DOHH2 (cell line): ENCODE measurements around the gene HSF5.

ENCODE experiments used
- H3F3A ChIP-seq: fragments of 200-600 bp; sonication (generic), shearing (Covaris generic); 2 replicates; pipeline ENCODE4 v1.6.0; 2016; ENCODE audit warnings: antibody characterized with exemption, mild to moderate bottlenecking; ENCODE audit not compliant: control insufficient read depth, insufficient read depth
- H3K27ac ChIP-seq: fragments of 200-600 bp; sonication (generic); 2 replicates; pipeline ENCODE4 v1.5.1; 2014; ENCODE audit warnings: low read depth, mild to moderate bottlenecking, low read length, moderate library complexity
- H3K27me3 ChIP-seq: fragments of 200-600 bp; sonication (generic); 2 replicates; pipeline ENCODE4 v1.6.1; 2014; ENCODE audit warnings: mild to moderate bottlenecking, low read length, mixed read lengths; ENCODE audit not compliant: control insufficient read depth
- H3K36me3 ChIP-seq: fragments of 200-600 bp; sonication (generic); 2 replicates; pipeline ENCODE4 v1.6.1; 2014; ENCODE audit warnings: mild to moderate bottlenecking, low read length, moderate library complexity, mixed read lengths; ENCODE audit not compliant: control insufficient read depth
- H3K4me1 ChIP-seq: fragments of 200-600 bp; sonication (generic); 2 replicates; pipeline ENCODE4 v1.6.1; 2014; ENCODE audit warnings: mild to moderate bottlenecking, low read length, mixed read lengths; ENCODE audit not compliant: control insufficient read depth
- H3K4me2 ChIP-seq: fragments of 200-600 bp; sonication (generic); 2 replicates; pipeline ENCODE4 v1.6.0; 2014; ENCODE audit warnings: mild to moderate bottlenecking, low read length, moderate library complexity
- H3K4me3 ChIP-seq: fragments of 200-600 bp; sonication (generic); 2 replicates; pipeline ENCODE4 v1.5.1; 2014; ENCODE audit warnings: mild to moderate bottlenecking, low read length, mixed read lengths
- H3K79me2 ChIP-seq: fragments of 200-600 bp; sonication (generic); 2 replicates; pipeline ENCODE4 v1.6.1; 2014; ENCODE audit warnings: mild to moderate bottlenecking, low read length, mixed read lengths; ENCODE audit not compliant: control insufficient read depth
- H3K9me2 ChIP-seq: fragments of 200-600 bp; sonication (generic); replicated peaks from 2 replicates; pipeline ENCODE4 v1.6.1; 2014; ENCODE audit warnings: mild to moderate bottlenecking, low read length, mixed read lengths; ENCODE audit not compliant: control insufficient read depth
- H3K9me3 ChIP-seq: fragments of 200-600 bp; sonication (generic); 2 replicates; pipeline ENCODE4 v1.6.1; 2014; ENCODE audit warnings: antibody characterized with exemption, low read length, mixed read lengths; ENCODE audit not compliant: control insufficient read depth, insufficient read depth
- H4K20me1 ChIP-seq: fragments of 200-600 bp; sonication (generic); 2 replicates; pipeline ENCODE4 v1.6.0; 2014; ENCODE audit warnings: low read depth, mild to moderate bottlenecking, antibody characterized with exemption, low read length, moderate library complexity; ENCODE audit not compliant: control insufficient read depth, insufficient read depth
- EZH2phosphoT487 ChIP-seq: fragments of 200-600 bp; sonication (generic); IDR thresholded peaks from 2 replicates; pipeline ENCODE4 v1.6.1; 2017; ENCODE audit warnings: borderline replicate concordance, mild to moderate bottlenecking, antibody characterized with exemption, low read length, moderate library complexity, mixed read lengths
- TF ChIP-seq, protein P1 (sequence below): fragments of 200-600 bp; sonication (generic); IDR thresholded peaks from one replicate; pipeline ENCODE4 v1.5.1; 2014; ENCODE audit warnings: antibody characterized with exemption, mild to moderate bottlenecking, low read depth, low read length; ENCODE audit not compliant: poor library complexity, severe bottlenecking

HSF5 gene

DNA sequence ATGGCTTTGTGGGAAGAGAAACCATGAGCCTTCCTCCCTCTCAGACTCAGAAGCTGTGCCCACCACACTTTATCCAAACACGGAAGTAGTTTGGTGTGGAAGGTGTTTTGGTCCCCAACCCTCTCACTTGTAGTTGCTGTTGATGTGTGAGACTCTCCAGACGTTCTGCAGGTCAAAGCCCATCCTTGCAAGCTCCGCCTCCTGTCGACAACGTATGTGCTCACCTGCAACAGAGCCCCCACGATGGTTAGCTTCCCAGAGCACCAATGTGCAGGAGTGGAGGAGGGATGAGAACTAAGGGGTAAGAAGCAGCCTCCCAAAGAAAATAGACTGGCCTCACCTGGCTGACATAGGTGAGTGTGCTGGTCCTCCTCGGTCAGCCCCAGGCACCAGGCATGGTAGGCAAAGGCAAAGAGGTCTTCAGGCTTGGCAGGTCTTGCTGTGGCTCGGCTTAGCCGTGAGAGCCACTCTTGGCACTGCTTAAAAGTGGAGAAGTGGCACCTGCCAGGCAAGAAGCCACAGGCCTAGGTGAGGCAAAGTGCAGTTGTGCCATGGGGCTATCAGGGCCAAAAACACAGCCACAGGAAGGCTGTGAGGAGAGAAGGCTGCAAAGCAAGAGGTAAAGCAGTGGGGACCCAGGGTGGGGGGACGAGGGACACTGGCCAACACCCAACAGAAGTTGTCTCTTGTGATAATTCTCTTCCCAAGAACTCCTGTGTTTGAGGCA, 20.3 kb upstream of the HSF5 start:
- Histone ChIP-seq H3K27me3 (no peaks in the 10 kb centered on the region), H3K4me3 (no peak overlapping the region), H3K4me2 (no peak overlapping the region), H4K20me1 (no peaks in the 10 kb centered on the region), H3F3A (no peaks in the 10 kb centered on the region), H3K4me1 (peaks cover 42% of the 10 kb centered on the region), H3K9me2 (no peaks in the 10 kb centered on the region), H3K9me3 (no peaks in the 10 kb centered on the region), H3K36me3 (peaks cover 95% of the 10 kb centered on the region), H3K27ac (no peak overlapping the region), H3K79me2 (peaks cover 12% of the 10 kb centered on the region)
- no peak for TF ChIP-seq EZH2phosphoT487
- TF ChIP-seq, protein P1, sequence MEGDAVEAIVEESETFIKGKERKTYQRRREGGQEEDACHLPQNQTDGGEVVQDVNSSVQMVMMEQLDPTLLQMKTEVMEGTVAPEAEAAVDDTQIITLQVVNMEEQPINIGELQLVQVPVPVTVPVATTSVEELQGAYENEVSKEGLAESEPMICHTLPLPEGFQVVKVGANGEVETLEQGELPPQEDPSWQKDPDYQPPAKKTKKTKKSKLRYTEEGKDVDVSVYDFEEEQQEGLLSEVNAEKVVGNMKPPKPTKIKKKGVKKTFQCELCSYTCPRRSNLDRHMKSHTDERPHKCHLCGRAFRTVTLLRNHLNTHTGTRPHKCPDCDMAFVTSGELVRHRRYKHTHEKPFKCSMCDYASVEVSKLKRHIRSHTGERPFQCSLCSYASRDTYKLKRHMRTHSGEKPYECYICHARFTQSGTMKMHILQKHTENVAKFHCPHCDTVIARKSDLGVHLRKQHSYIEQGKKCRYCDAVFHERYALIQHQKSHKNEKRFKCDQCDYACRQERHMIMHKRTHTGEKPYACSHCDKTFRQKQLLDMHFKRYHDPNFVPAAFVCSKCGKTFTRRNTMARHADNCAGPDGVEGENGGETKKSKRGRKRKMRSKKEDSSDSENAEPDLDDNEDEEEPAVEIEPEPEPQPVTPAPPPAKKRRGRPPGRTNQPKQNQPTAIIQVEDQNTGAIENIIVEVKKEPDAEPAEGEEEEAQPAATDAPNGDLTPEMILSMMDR: no peak

DNA sequence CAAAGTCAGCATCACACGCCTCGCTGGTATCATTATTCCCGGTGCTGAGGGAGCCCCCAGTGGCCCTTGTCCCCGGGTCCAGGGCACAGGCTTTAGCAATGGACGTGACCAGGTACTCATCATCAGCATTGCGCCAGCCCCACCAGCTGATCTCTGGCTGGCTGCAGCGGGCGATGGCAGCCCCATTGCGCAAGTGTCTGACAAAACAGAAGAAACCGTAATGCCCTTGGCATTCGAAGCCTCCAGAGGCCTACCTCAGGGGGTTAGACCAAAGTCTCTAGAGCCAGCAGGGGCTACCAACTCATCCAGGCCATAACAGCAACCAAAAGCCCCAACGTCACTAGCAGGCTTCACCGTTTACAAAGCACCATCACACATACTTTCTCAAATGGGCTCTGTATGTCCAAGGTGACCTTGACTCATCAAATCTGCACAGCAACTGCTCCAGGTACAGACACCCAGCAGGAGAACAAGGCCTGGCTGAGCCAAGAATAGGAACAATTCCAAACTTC, 19.0 kb upstream of the HSF5 start:
- Histone ChIP-seq H3K9me2 (no peaks in the 10 kb centered on the region), H3K4me1 (peaks cover 29% of the 10 kb centered on the region), H3K4me2 (no peak overlapping the region), H4K20me1 (no peaks in the 10 kb centered on the region), H3K9me3 (no peaks in the 10 kb centered on the region), H3K27me3 (no peaks in the 10 kb centered on the region), H3K27ac (no peak overlapping the region), H3F3A (no peaks in the 10 kb centered on the region), H3K36me3 (peaks cover 96% of the 10 kb centered on the region), H3K79me2 (no peaks in the 10 kb centered on the region), H3K4me3 (no peak overlapping the region)
- no peak for TF ChIP-seq EZH2phosphoT487
- TF ChIP-seq, protein P1: no peak

DNA sequence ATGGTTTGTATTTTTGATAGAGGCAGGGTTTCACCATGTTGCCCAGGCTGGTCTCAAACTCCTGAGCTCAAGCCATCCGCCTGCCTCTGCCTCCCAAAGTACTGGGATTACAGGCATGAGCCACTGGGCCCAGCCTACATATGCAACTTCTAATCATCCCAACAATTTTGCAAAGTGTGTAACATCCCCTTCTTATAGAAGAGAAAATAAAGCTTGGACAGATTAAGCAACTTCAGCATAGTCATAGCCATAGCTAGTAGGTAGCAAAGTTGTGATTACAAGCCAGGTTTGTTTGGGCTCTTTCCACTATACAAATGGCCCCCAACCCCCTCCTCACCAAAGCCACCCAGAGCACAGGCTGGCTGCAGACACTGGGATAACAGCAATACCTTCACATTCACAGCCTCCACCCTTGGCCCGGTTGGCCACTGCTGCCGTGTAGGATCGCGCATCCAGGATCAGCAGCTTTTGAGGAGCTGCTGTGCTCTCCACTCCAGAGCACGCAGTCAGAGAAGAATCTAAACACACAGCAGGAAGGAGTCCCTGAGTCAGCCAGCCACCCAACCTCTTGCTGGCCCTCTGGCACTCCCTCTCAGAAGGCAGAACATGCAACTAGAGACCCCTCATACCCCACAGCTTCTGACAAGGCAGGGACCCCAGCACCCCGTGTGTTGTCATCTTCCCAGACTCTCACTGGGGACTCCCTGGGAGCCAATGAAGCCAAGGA, 18.3 kb upstream of the HSF5 start:
- Histone ChIP-seq H3K4me1 (peaks cover 28% of the 10 kb centered on the region), H3F3A (no peaks in the 10 kb centered on the region), H3K79me2 (no peaks in the 10 kb centered on the region), H4K20me1 (no peaks in the 10 kb centered on the region), H3K9me2 (no peaks in the 10 kb centered on the region), H3K4me2 (no peak overlapping the region), H3K9me3 (no peaks in the 10 kb centered on the region), H3K36me3 (peaks cover 96% of the 10 kb centered on the region), H3K27me3 (no peaks in the 10 kb centered on the region), H3K4me3 (no peak overlapping the region), H3K27ac (no peak overlapping the region)
- no peak for TF ChIP-seq EZH2phosphoT487
- TF ChIP-seq, protein P1: no peak
